GM18867 (cell line): Measurements from ENCODE around the gene COTL1.
"Not testable (repeated sequence)": the region's sequence is repeated elsewhere in the genome, so short reads cannot be mapped to it uniquely, and the experiment has no call there.

ENCODE experiments used
- ATAC-seq: cut with Tn5 transposase; IDR thresholded peaks from one replicate; pipeline ENCODE4 v1.9.1; 2021; ENCODE audit warnings: mild to moderate bottlenecking, moderate library complexity; ENCODE audit not compliant: unreplicated experiment

Gene COTL1

GRCh38 chr16:84535408-84535807 lies 82.5 kb downstream of the COTL1 start:
- ATAC-seq, result no peak

GRCh38 chr16:84534815-84535214 lies 83.1 kb downstream of the COTL1 start:
- ATAC-seq, result no peak

GRCh38 chr16:84532855-84533486 lies 84.9 kb downstream of the COTL1 start:
- ATAC-seq, result no peak

GRCh38 chr16:84532291-84532724 lies 85.6 kb downstream of the COTL1 start:
- no peak for ATAC-seq

GRCh38 chr16:84531671-84532111 lies 86.2 kb downstream of the COTL1 start:
- no peak for ATAC-seq

GRCh38 chr16:84530590-84530989 lies 87.3 kb downstream of the COTL1 start:
- ATAC-seq, result no peak

GRCh38 chr16:84529607-84530006 lies 88.3 kb downstream of the COTL1 start:
- no peak for ATAC-seq

GRCh38 chr16:84528322-84528721 lies 89.6 kb downstream of the COTL1 start:
- no peak for ATAC-seq

- ATAC-seq, result no peak
Observed at GRCh38 chr16:84527532-84528269, 90.2 kb downstream of the COTL1 start.

GRCh38 chr16:84526794-84527531 lies 90.9 kb downstream of the COTL1 start:
- no peak for ATAC-seq

- ATAC-seq, result not testable (repeated sequence)
Observed at GRCh38 chr16:84524941-84525581, 92.8 kb downstream of the COTL1 start.

- no peak for ATAC-seq
Observed at GRCh38 chr16:84524346-84524920, 93.4 kb downstream of the COTL1 start.

- ATAC-seq, result no peak
Observed at GRCh38 chr16:84521497-84521770, 96.4 kb downstream of the COTL1 start.

- ATAC-seq, result no peak
Observed at GRCh38 chr16:84520725-84521496, 97.0 kb downstream of the COTL1 start.

- ATAC-seq, result no peak
Observed at GRCh38 chr16:84519855-84520254, 98.0 kb downstream of the COTL1 start.

GRCh38 chr16:84518804-84519341 lies 99.0 kb downstream of the COTL1 start:
- ATAC-seq, result no peak

- not testable (repeated sequence) for ATAC-seq
Observed at GRCh38 chr16:84518220-84518619, 99.7 kb downstream of the COTL1 start.

GRCh38 chr16:84517366-84517765 lies 100.5 kb downstream of the COTL1 start:
- no peak for ATAC-seq
